Keratinocyte (primary cell): ENCODE measurements around the gene DNAAF8. TPM values are rescaled to one million over a fixed set of nuclear protein-coding genes. Genes with fewer than 3 reads are reported as not detected.

Experiments
- DNase-seq: peaks from one replicate; pipeline ENCODE4 v3.0.0-alpha.2; 2011; ENCODE audit warnings: low read depth, missing footprints, low spot score
- FAIRE-seq: peaks from 2 replicates; lab custom pipeline; 2011; peaks lifted over from hg19 to GRCh38; lab: Jason Lieb, UNC
- H2AFZ ChIP-seq: 2 replicates; pipeline ENCODE4 v1.6.0; 2012; ENCODE audit warnings: low read length, control low read depth, inconsistent platforms; ENCODE audit not compliant: control insufficient read depth
- H3K27ac ChIP-seq: 2 replicates; pipeline ENCODE4 v1.5.1; 2011; ENCODE audit warnings: low read length; ENCODE audit not compliant: control insufficient read depth, insufficient read depth
- H3K27me3 ChIP-seq: 3 replicates; pipeline ENCODE4 v1.6.0; 2011; ENCODE audit warnings: low read length; ENCODE audit not compliant: control insufficient read depth, insufficient read depth; ENCODE audit errors: extremely low read depth
- H3K36me3 ChIP-seq, 2 experiments: 2 replicates in 1 of 2; 3 replicates in 1 of 2; pipeline ENCODE4 v1.5.1; 2011; ENCODE audit warnings: low read length in 2 of 2, mild to moderate bottlenecking in 1 of 2; ENCODE audit not compliant: control insufficient read depth in 2 of 2, insufficient read depth in 2 of 2; ENCODE audit errors: extremely low read depth in 1 of 2
- H3K4me1 ChIP-seq: 3 replicates; pipeline ENCODE4 v1.5.1; 2011; ENCODE audit warnings: low read length; ENCODE audit not compliant: control insufficient read depth, insufficient read depth; ENCODE audit errors: extremely low read depth
- H3K4me2 ChIP-seq: 3 replicates; pipeline ENCODE4 v1.6.0; 2011; ENCODE audit warnings: low read depth, low read length; ENCODE audit not compliant: control insufficient read depth, insufficient read depth; ENCODE audit errors: extremely low read depth
- H3K4me3 ChIP-seq, 3 experiments: fragments of 200-600 bp in 1 of 3; sonication (generic) in 1 of 3; 2 replicates in 2 of 3; 3 replicates in 1 of 3; pipeline ENCODE4 v1.5.1; 2011 to 2016; ENCODE audit warnings: low read length in 3 of 3, mild to moderate bottlenecking in 3 of 3, control low read depth in 2 of 3, inconsistent platforms in 1 of 3, low read depth in 1 of 3, mixed read lengths in 1 of 3, mixed run types in 1 of 3, moderate library complexity in 1 of 3; ENCODE audit not compliant: control insufficient read depth in 2 of 3, insufficient read depth in 2 of 3; ENCODE audit errors: extremely low read depth in 1 of 3
- H3K79me2 ChIP-seq: 2 replicates; pipeline ENCODE4 v1.6.0; 2012; ENCODE audit warnings: low read length; ENCODE audit not compliant: control insufficient read depth, insufficient read depth
- H3K9ac ChIP-seq: 3 replicates; pipeline ENCODE4 v1.6.0; 2011; ENCODE audit warnings: low read length; ENCODE audit not compliant: control insufficient read depth, insufficient read depth; ENCODE audit errors: extremely low read depth
- H3K9me1 ChIP-seq: 3 replicates; pipeline ENCODE4 v1.6.0; 2011; ENCODE audit warnings: low read length; ENCODE audit not compliant: control insufficient read depth, insufficient read depth; ENCODE audit errors: extremely low read depth
- H3K9me3 ChIP-seq: 2 replicates; pipeline ENCODE4 v1.5.1; 2012; ENCODE audit warnings: low read depth, low read length; ENCODE audit not compliant: control insufficient read depth
- H4K20me1 ChIP-seq: 3 replicates; pipeline ENCODE4 v1.6.0; 2011; ENCODE audit warnings: low read length; ENCODE audit not compliant: control insufficient read depth, insufficient read depth; ENCODE audit errors: extremely low read depth
- EZH2 ChIP-seq: IDR thresholded peaks from one replicate; pipeline ENCODE4 v1.6.1; 2012; ENCODE audit warnings: inconsistent platforms, mild to moderate bottlenecking, low read length, moderate library complexity
- dilution Hi-C: fragments of 300-500 bp; cut with MboI; formaldehyde crosslinking; loops from one replicate; pipeline ENCODE4 v1.7.0; 2020; ENCODE audit warnings: low sequenced_read_pairs; ENCODE audit not compliant: extremely low pct_ligation_motif_present
- polyA plus RNA-seq, 5 experiments: library from polyadenylated mRNA; depleted of rRNA in 3 of 5; stranded (reverse) in 3 of 5; stranded (forward) in 1 of 5; unstranded in 1 of 5; fragments of >200 nt; gene quantifications; 1 replicate in 1 of 5; 2 replicates in 3 of 5; 3 replicates in 1 of 5; pipeline versions ENCODE4 v1.2.1 to v1.2.3, GENCODE V29; 2011 to 2012; ENCODE audit warnings: missing spikeins in 2 of 5, low read depth in 1 of 5, low replicate concordance in 1 of 5
- TF ChIP-seq, protein P1 (sequence below), 3 experiments: IDR thresholded peaks in 1 of 3; conservative IDR thresholded peaks in 1 of 3; optimal IDR thresholded peaks in 1 of 3; 2 replicates in 2 of 3; 3 replicates in 1 of 3; pipeline versions ENCODE3 to v1.5.1; 2011; ENCODE audit warnings: low read length in 3 of 3, mild to moderate bottlenecking in 3 of 3, moderate library complexity in 2 of 3, control low read depth in 1 of 3, inconsistent platforms in 1 of 3; ENCODE audit not compliant: insufficient read depth in 2 of 3; ENCODE audit errors: extremely low read depth in 1 of 3

The DNAAF8 gene
- polyA plus RNA-seq, 1 donor (not counting 4 experiments of a cell fraction or from before 2014, with no cell fraction given): 0.26 TPM

DNA sequence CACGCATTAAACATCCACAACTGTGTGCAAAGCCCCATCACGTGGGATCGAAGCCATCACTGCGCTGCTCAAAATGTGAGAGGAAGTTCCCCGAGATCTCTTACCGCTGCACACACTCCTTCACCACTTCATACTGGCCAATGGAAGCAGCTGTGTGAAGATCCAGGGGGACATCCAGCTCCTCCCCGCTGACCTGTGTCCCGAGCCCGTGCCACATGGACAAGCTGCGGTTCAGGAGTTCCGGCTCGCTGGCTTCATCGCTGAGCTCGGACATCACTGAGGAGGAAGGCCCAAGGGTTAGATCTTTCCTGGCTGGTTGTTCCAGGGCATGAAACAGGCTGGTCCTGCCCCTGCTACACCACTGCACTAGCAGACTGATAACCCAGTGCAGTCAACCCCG lies 4.5 kb upstream of the DNAAF8 start:
- Histone ChIP-seq H3K27me3 (no peaks in the 10 kb centered on the region), H2AFZ (no peak overlapping the region), H4K20me1 (no peaks in the 10 kb centered on the region), H3K9me3 (no peaks in the 10 kb centered on the region), H3K27ac (no peak overlapping the region), H3K9me1 (no peaks in the 10 kb centered on the region), H3K4me1 (peaks cover under 1% of the 10 kb centered on the region), H3K4me3 (no peak overlapping the region), H3K9ac (no peak overlapping the region), H3K36me3 (peaks cover 22 to 25% of the 10 kb centered on the region in 2 experiments), H3K4me2 (no peak overlapping the region), H3K79me2 (peaks cover 31% of the 10 kb centered on the region)
- FAIRE-seq (no peak), DNase-seq (no peak)
- TF ChIP-seq, protein P1, sequence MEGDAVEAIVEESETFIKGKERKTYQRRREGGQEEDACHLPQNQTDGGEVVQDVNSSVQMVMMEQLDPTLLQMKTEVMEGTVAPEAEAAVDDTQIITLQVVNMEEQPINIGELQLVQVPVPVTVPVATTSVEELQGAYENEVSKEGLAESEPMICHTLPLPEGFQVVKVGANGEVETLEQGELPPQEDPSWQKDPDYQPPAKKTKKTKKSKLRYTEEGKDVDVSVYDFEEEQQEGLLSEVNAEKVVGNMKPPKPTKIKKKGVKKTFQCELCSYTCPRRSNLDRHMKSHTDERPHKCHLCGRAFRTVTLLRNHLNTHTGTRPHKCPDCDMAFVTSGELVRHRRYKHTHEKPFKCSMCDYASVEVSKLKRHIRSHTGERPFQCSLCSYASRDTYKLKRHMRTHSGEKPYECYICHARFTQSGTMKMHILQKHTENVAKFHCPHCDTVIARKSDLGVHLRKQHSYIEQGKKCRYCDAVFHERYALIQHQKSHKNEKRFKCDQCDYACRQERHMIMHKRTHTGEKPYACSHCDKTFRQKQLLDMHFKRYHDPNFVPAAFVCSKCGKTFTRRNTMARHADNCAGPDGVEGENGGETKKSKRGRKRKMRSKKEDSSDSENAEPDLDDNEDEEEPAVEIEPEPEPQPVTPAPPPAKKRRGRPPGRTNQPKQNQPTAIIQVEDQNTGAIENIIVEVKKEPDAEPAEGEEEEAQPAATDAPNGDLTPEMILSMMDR (optimal IDR thresholded peaks at IDR 0.05 in 1 of 3, IDR thresholded peaks at IDR 0.05 in 1 of 3, conservative IDR thresholded peaks at IDR 0.05 in 1 of 3; ENCODE audit: extremely low read depth in 1 of 3, insufficient read depth in 2 of 3, low read length in 3 of 3): no peak
- no peak for TF ChIP-seq EZH2
- dilution Hi-C loops: no loop called here

DNA sequence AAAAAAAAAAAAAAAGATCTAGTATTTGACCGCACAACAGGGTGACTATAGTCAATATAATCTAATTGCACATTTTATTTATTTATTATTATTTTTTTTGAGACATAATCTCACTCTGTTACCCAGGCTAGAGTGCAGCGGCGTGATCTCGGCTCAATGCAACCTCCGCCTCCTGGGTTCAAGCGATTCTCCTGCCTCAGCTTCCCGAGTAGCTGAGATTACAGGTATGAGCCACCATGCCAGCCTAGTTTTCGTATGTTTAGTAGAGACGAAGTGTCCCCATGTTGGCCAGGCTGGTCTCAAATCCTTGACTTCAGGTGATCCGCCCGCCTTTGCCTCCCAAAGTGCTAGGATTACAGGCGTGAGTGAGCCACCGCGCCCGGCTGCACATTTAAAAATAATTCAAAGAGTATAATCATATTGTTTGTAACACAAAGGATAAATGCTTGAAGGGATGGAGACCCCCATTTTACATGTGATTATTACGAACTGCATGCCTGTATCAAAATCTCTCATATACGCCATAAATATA lies 1.1 kb upstream of the DNAAF8 start:
- Histone ChIP-seq H3K4me1 (peaks cover 5% of the 10 kb centered on the region), H4K20me1 (no peaks in the 10 kb centered on the region), H3K27ac (peak overlapping the region; percentile 37), H3K4me2 (peak overlapping the region; percentile 80), H3K27me3 (peaks cover 3% of the 10 kb centered on the region), H3K9me3 (no peaks in the 10 kb centered on the region), H3K4me3 (peak overlapping the region; percentile 65 to 86 (median 70)), H3K36me3 (peaks cover 14 to 18% of the 10 kb centered on the region in 2 experiments), H3K9me1 (no peaks in the 10 kb centered on the region), H2AFZ (peak overlapping the region; percentile 88), H3K9ac (peak overlapping the region; percentile 84), H3K79me2 (peaks cover 31% of the 10 kb centered on the region)
- no peak for FAIRE-seq
- TF ChIP-seq, protein P1 (optimal IDR thresholded peaks at IDR 0.05 in 1 of 3, IDR thresholded peaks at IDR 0.05 in 1 of 3, conservative IDR thresholded peaks at IDR 0.05 in 1 of 3; ENCODE audit: extremely low read depth in 1 of 3, insufficient read depth in 2 of 3, low read length in 3 of 3): no peak
- TF ChIP-seq EZH2: no peak
- DNase-seq: no peak
- dilution Hi-C loops: no loop called here
